Measurements from ENCODE around the gene COMTD1. TPM values are rescaled to one million over a fixed set of nuclear protein-coding genes. Genes with fewer than 3 reads are reported as not detected.

The COMTD1 gene
- polyA plus RNA-seq, 1 donor (not counting 4 experiments of a cell fraction or from before 2014, with no cell fraction given): 6.2 TPM

DNA sequence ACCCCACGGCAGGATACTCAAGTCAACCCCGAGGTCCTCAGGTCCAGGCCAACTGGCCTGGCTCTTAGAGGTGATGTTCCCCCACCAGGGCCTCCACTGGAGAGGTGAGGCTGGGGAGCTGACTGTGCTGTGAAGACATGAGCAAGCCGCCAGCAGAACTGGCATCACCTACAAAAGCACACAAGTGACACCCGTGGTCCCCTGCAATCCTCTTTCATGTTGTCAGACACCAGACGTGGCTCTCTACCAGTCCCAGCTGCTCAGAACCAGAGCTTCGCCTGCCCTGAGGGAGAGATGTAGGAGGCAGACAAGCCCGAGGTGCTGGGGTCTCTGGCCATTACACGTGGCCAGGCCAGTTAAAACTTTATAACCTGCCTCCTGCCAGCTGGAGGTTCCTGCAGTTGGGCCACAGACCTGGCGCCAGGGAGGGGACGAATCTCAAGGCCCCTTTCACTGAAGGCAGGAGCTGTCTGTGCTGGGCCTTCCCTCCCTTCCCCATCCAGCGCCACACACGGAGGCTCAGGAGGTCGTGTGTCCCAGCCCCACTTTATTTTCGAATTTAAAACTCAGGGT, 2.2 kb downstream of the COMTD1 start:
- no peak for FAIRE-seq
- peak overlapping the region; percentile 30 for H2AFZ ChIP-seq (ENCODE audit: control insufficient read depth, low read length)

DNA sequence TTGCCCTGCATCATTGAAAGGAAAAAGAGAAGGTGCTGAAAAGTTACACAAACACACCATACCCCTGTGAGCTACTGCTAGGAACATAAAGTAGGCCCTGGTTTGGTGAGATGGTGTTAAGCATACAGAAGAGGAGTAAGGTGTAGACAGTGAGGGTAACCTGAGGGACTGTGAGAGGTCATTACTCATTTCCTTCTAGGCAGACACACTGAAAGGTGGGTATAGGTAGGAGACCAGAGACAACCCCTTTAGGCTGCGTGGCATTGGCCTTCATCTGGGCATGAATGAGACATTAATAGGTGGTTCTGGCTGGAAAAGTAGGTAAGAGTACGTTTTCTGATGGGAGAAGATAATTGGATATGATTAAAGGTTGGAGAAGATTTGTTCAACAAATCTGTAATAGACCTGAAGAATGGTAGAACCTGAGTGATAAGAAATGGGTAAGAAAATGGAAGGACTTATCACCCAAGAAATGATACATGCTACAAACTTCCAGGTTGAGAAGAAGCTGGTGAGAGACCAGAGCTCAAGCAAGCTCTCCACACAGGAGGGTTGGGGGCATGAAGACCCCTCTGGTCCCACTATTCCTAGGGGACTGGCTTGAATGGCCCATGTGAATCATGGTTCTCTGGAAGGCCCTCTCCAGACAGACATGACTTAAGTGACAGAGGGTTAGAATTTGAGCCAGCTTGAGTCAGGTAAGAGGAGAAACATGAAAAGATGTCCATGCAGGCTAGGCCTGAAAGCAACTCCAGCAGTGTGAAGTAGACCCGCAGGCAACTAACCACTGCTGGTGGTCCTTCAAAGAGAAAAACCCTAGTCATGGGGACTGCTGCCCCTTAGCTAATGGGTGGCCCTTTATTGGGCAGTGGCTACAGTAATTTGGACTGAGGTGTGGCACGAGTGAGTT, 3.8 kb downstream of the COMTD1 start:
- Histone ChIP-seq H3K4me2 (ENCODE audit: control insufficient read depth, extremely low read depth, insufficient read depth, low read depth, low read length) (no peak overlapping the region), H3K27ac (ENCODE audit: control insufficient read depth, insufficient read depth, low read length) (no peak overlapping the region), H3K9me1 (ENCODE audit: control insufficient read depth, extremely low read depth, insufficient read depth, low read length) (no peaks in the 10 kb centered on the region), H3K4me3 (ENCODE audit: control insufficient read depth in 2 of 3, extremely low read depth in 1 of 3, insufficient read depth in 2 of 3, low read depth in 1 of 3, low read length in 3 of 3) (no peak overlapping the region), H3K4me1 (ENCODE audit: control insufficient read depth, extremely low read depth, insufficient read depth, low read length) (peaks cover 35% of the 10 kb centered on the region), H3K36me3 (ENCODE audit: control insufficient read depth in 2 of 2, extremely low read depth in 1 of 2, insufficient read depth in 2 of 2, low read length in 2 of 2) (peaks cover 20 to 33% of the 10 kb centered on the region in 2 experiments), H2AFZ (ENCODE audit: control insufficient read depth, low read length) (no peak overlapping the region), H3K9ac (ENCODE audit: control insufficient read depth, extremely low read depth, insufficient read depth, low read length) (no peak overlapping the region), H4K20me1 (ENCODE audit: control insufficient read depth, extremely low read depth, insufficient read depth, low read length) (peaks cover 24% of the 10 kb centered on the region), H3K27me3 (ENCODE audit: control insufficient read depth, extremely low read depth, insufficient read depth, low read length) (no peaks in the 10 kb centered on the region), H3K9me3 (ENCODE audit: control insufficient read depth, low read depth, low read length) (no peaks in the 10 kb centered on the region), H3K79me2 (ENCODE audit: control insufficient read depth, insufficient read depth, low read length) (peaks cover 31% of the 10 kb centered on the region)
- no peak for DNase-seq (ENCODE audit: low read depth, low spot score)
- TF ChIP-seq, protein P1, sequence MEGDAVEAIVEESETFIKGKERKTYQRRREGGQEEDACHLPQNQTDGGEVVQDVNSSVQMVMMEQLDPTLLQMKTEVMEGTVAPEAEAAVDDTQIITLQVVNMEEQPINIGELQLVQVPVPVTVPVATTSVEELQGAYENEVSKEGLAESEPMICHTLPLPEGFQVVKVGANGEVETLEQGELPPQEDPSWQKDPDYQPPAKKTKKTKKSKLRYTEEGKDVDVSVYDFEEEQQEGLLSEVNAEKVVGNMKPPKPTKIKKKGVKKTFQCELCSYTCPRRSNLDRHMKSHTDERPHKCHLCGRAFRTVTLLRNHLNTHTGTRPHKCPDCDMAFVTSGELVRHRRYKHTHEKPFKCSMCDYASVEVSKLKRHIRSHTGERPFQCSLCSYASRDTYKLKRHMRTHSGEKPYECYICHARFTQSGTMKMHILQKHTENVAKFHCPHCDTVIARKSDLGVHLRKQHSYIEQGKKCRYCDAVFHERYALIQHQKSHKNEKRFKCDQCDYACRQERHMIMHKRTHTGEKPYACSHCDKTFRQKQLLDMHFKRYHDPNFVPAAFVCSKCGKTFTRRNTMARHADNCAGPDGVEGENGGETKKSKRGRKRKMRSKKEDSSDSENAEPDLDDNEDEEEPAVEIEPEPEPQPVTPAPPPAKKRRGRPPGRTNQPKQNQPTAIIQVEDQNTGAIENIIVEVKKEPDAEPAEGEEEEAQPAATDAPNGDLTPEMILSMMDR (optimal IDR thresholded peaks at IDR 0.05 in 1 of 3, IDR thresholded peaks at IDR 0.05 in 1 of 3, conservative IDR thresholded peaks at IDR 0.05 in 1 of 3; ENCODE audit: extremely low read depth in 1 of 3, insufficient read depth in 2 of 3, low read length in 3 of 3): no peak
- no peak for TF ChIP-seq EZH2 (IDR thresholded peaks at IDR 0.05; ENCODE audit: low read length)
- FAIRE-seq: no peak
- dilution Hi-C loops (cut with MboI; ENCODE audit: extremely low pct_ligation_motif_present, low sequenced_read_pairs): no loop called here

More for the DNA sequence above, 2.2 kb downstream of the COMTD1 start:
- Histone ChIP-seq H3K27ac (ENCODE audit: control insufficient read depth, insufficient read depth, low read length) (peak overlapping the region; percentile 57), H3K79me2 (ENCODE audit: control insufficient read depth, insufficient read depth, low read length) (peaks cover 17% of the 10 kb centered on the region), H3K9me1 (ENCODE audit: control insufficient read depth, extremely low read depth, insufficient read depth, low read length) (no peaks in the 10 kb centered on the region), H3K4me3 (ENCODE audit: control insufficient read depth in 2 of 3, extremely low read depth in 1 of 3, insufficient read depth in 2 of 3, low read depth in 1 of 3, low read length in 3 of 3) (peak overlapping the region; percentile 26 to 52 (median 47)), H4K20me1 (ENCODE audit: control insufficient read depth, extremely low read depth, insufficient read depth, low read length) (peaks cover 18% of the 10 kb centered on the region), H3K27me3 (ENCODE audit: control insufficient read depth, extremely low read depth, insufficient read depth, low read length) (no peaks in the 10 kb centered on the region), H3K9ac (ENCODE audit: control insufficient read depth, extremely low read depth, insufficient read depth, low read length) (peak overlapping the region; percentile 72), H3K36me3 (ENCODE audit: control insufficient read depth in 2 of 2, extremely low read depth in 1 of 2, insufficient read depth in 2 of 2, low read length in 2 of 2) (peaks cover 19 to 29% of the 10 kb centered on the region in 2 experiments), H3K9me3 (ENCODE audit: control insufficient read depth, low read depth, low read length) (no peaks in the 10 kb centered on the region), H3K4me2 (ENCODE audit: control insufficient read depth, extremely low read depth, insufficient read depth, low read depth, low read length) (peak overlapping the region; percentile 88), H3K4me1 (ENCODE audit: control insufficient read depth, extremely low read depth, insufficient read depth, low read length) (peaks cover 29% of the 10 kb centered on the region)
- DNase-seq (ENCODE audit: low read depth, low spot score): no peak
- dilution Hi-C loops (cut with MboI; ENCODE audit: extremely low pct_ligation_motif_present, low sequenced_read_pairs): no loop called here
- no peak for TF ChIP-seq EZH2 (IDR thresholded peaks at IDR 0.05; ENCODE audit: low read length)
- TF ChIP-seq, protein P1 (optimal IDR thresholded peaks at IDR 0.05 in 1 of 3, IDR thresholded peaks at IDR 0.05 in 1 of 3, conservative IDR thresholded peaks at IDR 0.05 in 1 of 3; ENCODE audit: extremely low read depth in 1 of 3, insufficient read depth in 2 of 3, low read length in 3 of 3): no peak
